HS-5 (cell line): ENCODE measurements around the gene PLA2G7.

ENCODE experiments used
- DNase-seq: peaks from one replicate; pipeline ENCODE4 v3.0.0-alpha.2; 2012; ENCODE audit warnings: low read depth

The PLA2G7 gene

DNA sequence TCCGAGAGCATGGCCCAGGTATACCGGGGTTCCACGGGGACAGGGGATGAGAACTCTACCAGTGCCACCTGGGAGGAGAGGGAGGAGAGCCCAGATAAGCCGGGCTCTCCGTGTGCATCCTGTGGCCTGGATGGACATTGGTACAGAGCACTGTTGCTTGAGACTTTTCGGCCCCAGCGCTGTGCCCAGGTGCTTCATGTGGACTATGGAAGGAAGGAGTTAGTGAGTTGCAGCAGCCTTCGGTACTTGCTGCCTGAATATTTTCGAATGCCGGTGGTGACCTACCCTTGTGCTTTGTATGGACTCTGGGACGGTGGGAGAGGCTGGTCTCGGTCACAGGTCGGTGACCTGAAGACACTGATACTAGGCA, 46.2 kb downstream of the PLA2G7 start:
- DNase-seq, result no peak

DNA sequence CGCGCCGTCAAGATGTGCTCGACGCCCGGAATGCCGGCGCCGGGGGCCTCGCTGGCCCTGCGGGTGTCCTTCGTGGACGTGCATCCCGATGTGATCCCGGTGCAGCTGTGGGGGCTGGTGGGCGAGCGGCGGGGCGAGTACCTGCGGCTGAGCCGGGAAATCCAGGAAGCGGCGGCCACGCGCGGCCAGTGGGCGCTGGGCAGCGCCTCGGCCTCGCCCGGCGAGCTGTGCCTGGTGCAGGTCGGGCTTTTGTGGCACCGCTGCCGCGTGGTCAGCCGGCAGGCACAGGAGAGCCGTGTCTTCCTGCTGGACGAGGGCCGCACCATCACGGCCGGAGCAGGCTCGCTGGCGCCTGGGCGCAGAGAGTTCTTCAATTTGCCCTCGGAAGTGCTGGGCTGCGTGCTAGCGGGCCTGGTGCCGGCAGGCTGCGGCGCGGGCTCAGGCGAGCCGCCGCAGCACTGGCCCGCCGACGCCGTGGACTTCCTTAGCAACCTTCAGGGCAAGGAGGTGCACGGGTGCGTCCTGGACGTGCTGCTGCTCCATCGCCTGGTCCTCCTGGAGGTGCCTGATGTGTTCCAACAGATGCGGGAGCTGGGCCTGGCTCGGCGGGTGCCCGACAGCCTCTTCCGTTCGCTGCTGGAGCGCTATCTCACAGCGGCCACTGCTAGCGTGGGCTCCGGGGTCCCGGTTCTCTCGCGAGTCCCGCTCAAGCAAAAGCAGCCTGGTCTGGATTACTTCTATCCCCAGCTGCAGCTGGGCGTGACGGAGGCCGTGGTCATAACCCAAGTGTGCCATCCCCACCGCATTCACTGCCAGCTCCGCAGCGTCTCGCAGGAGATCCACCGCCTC, 46.8 kb downstream of the PLA2G7 start:
- no peak for DNase-seq

DNA sequence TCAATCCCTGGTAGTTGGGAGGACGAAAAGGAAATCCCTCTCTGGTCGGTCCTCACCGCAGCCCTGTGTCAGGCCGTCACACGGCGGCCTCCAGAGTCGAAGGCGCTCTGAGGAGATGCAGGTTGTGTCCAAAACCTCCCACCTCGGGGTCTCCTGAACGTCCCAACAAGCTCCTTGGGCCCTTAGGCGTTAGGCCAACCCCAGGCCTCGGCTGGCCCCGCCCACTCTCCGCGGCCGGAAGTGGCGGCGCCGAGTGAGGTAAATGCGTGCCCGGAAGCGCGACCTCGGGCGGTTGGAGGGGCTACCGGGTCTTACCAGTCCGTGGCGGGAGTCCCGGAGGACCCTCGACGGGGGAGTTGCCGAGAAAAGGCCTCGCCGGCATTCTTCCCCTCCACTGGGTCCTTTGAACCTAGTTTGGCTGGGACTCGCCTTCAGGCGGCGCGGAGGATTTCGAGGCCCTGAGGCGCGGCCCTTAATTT, 47.5 kb downstream of the PLA2G7 start, which contains the start of gene TDRD6:
TDRD6 (plus strand) TSS at position 267 of the 479 bp plus-strand sequence. CDS start 244 bp downstream, outside the sequence.
- no peak for DNase-seq

DNA sequence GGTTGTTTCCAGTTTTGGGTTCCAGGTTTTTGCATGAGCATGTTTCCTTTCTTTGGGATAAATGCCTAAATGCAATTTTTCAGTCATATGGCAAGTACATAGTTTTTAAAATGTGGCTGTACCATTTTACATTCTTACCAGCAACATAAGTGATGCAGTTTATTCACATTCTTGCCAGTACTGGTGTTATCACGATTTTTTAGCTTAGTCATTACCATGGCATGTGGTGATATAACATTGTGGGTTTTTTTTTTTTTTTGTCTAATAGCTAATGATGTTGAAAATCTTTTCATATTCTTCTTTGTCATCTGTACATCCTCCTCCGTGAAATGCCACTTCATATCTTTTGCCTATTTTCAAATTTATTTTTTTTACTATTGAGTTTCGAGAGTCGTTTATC, 50.4 kb downstream of the PLA2G7 start:
- peak; percentile 47 for DNase-seq

DNA sequence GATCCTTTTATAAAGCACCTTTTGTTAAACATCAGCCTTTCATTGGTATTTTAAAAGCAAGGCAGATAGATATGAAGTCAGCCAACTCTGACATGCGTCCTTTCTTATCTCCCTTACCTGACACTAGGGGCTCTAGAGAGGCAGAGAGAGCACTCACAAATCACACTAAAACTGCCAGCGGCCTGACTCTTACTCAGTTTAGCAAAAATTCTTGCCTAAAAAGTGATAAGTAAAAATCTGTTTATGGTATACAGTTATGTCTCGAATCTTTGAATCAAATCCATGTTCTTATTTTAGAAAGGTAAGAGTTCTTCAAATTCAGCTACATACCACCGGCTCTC, 57.9 kb downstream of the PLA2G7 start:
- DNase-seq, result no peak

DNA sequence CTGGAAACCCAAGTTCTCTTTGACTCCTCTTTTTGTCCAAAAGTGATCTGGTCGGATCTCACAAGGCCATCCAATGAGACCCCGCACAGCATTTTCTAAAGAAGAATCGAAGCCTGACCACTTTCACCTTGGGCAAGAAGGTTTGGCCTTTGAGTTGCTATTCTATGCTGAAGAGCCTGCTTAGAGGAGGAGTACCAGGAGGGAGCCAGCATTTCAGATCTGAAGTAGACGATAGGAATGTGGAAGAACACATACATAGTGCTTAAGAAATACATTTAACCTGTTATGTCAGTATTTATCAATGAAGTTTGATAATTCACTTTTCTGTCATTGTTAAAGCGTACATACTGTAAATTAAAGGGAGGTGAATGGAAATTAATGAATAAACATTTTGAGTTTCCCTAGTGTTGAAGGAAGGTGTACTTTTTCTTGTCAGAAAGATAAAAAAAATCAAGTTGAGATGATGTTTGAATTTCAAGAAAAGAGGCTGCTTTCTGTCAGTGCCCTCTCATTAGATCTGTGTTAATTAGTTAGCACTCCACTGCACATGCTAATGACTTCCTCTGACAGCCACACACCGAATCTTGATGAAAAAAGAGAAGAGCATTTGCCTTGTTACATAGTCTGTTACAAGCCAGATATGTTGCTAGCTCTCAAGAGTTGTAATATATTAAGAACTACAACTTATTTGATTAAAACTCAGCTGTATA, 58.4 kb downstream of the PLA2G7 start:
- DNase-seq, result no peak

DNA sequence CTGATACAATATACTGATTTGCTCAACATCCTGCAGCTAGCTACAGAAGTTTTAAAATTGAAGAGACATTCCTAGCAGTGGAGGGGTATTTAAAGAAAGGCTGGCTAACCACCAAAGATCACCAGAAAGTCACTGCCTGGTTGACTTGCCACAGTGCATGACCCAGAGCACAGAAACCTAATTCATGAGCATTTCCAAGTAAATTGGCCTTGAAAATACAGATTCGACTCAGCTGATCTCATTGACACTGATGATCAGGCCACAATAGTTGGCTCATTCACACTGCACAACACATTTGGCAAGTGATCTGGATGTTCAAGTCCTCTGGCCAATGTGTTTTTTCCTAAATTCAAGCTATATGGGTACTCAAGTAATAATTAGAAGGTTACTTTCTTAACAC, 60.8 kb downstream of the PLA2G7 start:
- DNase-seq, result no peak

DNA sequence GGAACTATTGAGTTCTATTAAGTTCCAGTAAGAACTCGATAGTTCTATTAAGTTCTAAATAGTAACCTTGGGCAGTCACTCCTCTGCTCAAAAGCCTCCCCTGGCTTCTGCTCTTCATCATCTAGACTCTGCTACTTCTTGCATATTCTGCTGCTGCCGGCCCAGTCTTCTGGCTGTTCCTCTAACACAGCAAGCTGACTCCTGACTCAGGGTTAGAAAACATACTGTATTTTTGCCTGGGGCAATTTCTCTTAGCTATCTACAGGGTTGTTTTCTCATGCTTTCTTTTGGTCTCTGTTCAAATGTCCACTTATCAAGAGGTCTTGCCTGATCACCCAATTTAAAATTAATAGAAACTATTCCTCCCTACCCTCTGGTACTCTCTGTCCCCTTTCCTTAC, 67.8 kb downstream of the PLA2G7 start:
- no peak for DNase-seq

DNA sequence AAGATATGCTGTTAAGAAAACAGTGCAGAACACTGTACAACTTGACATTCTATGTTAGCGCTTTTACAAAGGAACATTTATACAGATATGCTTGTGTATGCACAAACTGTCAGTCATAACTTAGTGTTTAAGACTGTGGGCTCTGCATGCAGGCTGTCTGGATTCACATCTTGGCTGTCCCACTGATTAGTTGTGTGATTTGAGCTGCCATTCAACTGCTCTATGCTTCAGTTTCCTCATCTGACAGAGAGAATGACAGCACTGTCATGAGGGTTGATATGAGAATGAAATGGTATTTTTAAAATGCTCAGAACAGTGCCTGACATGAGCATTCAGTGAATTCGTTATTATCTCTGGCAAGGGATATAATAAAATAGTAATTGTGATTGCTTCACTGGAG, 73.7 kb downstream of the PLA2G7 start:
- DNase-seq, result no peak

DNA sequence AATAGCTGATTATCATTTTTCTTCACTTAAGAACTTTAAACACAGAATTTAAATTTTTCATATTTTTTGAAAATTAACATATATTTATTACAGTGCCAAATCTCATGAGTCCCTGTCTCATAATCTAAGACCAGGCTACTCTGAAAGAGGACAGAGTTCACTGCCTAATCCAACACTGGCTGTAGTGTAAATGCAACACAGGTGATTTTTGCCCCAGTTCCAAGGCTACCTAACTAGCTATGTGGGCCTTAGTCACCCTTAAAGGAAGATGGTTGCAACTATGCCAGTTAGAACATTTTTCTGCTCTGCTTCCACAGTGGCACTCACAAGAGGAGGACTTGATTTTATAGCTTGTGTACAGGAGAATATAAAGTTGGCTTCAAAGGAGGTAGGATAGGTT, 77.5 kb downstream of the PLA2G7 start:
- no peak for DNase-seq

DNA sequence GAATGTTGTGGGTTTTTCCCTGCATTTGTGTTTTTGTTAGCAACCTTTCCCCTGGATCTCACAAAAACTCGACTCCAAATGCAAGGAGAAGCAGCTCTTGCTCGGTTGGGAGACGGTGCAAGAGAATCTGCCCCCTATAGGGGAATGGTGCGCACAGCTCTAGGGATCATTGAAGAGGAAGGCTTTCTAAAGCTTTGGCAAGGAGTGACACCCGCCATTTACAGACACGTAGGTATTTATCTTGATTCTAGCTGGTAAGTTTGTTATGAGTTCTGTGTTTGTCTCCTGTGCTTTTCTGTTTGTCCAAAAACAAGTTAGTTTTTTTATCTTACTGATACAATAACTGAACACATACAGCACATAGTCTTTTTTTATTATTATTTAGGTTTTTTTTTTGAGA, 79.4 kb downstream of the PLA2G7 start:
- no peak for DNase-seq
